Activated CD4-positive, alpha-beta T cell treated with anti-CD3 and anti-CD28 coated beads, Interleukin-2, Interleukin-4, amounts not matched to agents 100 ng/mL and 50 ng/mL, durations not matched to agents 16 hours and 8 hours (primary cell): Measurements from ENCODE around the gene PPP2R2D.

ENCODE experiments used
- DNase-seq: peaks from one replicate; pipeline ENCODE4 v3.0.0-alpha.2; 2020; ENCODE audit warnings: low spot score

PPP2R2D gene

GRCh38 chr10:131900350-131901152 lies at the start of gene PPP2R2D:
PPP2R2D (plus strand) TSS chr10:131901008; CDS start chr10:131901149, 141 bp downstream.
- peak; percentile 95 for DNase-seq

DNA sequence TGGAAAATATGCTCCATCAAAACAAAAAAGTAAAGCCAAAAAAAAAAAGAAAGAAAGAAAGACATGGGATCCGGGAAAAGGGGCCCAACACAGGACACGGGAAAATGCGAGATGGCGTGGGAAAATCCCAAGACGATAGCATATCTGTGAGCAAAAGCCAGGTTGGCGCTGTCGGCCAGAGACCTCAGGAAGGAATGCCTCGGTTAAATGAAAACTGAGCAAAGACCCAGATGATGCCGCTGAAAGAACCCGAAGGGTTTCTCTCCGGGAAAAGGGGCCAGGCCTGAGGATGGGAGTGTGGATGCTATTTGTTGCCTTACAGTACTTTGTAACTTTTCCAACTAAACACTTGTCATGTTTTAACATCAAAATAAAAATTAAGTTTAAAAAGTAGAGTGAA lies 49.5 kb upstream of the PPP2R2D start:
- no peak for DNase-seq

DNA sequence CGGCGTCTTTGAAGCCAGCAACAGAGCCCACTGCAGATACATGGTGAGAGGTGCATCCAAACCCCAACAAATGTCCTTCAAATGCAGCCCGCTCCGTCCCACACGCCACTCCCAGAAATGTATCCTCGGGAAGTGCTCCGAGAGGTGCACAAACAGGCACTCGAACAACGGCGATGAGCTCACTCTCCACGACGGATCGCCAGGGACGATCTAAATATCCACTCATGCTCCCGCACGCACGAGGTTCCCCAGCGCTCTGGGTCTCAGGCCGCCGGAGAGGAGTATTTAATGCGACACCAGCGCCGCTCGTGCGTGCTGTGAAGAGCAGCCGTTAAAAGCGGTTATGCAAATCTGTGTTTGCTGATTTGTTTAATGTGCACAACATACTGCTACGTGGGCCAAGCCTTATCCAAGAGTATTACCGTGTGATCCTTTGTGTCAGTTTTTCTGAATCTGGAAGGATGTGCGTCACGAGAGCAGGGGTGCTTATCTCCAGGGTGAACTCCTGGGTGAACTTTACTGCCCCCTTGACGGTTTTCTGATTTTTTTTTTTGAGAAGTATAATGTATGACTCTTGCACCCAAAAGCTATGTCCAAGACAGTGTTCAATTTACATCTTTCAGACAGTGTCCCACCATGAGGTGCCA lies 48.5 kb upstream of the PPP2R2D start:
- no peak for DNase-seq

GRCh38 chr10:131852823-131853609 lies 47.8 kb upstream of the PPP2R2D start:
- no peak for DNase-seq

DNA sequence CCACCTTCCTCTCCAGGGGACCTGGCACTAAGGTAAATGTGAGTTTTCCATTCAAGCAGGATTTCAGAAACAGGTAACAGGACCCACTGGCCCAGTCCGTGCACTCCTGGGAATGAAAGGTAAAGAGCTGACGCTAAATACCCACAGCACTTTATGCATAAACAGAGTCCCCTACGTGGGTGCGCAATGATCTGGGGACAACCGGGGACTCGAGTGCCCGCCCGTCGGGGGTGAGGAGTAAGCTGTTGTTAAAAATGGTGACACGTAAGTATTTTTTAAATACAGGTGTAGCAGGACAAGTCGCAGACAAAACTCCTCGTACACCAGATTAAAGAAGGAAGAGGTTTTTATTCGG lies 47.2 kb upstream of the PPP2R2D start:
- no peak for DNase-seq

GRCh38 chr10:131854579-131855335 lies 46.1 kb upstream of the PPP2R2D start:
- no peak for DNase-seq

- no peak for DNase-seq
Measured at GRCh38 chr10:131855461-131856401, 45.1 kb upstream of the PPP2R2D start.

DNA sequence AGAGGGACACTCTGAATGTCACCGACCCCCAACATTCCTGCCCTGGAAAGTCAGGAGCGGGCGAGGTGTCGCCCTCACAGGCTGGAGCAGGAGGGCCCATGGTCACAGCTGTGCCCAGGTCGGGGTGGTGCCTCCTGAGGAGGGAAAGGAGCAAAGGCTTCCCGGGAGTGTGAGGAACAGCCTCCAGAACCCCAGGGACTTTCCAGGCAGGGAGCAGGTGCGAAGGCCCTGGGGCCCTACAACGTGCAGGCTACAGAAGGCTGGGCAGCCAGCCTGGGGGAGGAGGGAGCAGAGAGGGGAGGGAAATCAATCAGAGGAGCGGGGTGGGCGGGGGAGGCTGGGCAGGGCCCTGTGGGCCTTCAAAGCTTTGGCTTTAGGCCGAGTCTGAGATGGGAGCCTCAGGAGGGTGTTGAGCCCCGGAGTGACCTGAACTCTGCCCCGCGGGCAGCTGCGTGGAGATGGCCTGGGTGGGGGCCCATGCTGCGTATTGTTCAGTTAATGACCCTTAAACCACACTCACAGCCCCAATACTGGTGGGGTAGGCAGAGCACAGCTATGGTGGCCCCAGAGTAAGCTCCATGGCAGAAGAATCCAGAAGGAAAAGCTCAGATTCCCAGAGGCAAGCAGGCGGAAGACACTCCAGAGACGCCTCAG lies 44.2 kb upstream of the PPP2R2D start:
- no peak for DNase-seq

DNA sequence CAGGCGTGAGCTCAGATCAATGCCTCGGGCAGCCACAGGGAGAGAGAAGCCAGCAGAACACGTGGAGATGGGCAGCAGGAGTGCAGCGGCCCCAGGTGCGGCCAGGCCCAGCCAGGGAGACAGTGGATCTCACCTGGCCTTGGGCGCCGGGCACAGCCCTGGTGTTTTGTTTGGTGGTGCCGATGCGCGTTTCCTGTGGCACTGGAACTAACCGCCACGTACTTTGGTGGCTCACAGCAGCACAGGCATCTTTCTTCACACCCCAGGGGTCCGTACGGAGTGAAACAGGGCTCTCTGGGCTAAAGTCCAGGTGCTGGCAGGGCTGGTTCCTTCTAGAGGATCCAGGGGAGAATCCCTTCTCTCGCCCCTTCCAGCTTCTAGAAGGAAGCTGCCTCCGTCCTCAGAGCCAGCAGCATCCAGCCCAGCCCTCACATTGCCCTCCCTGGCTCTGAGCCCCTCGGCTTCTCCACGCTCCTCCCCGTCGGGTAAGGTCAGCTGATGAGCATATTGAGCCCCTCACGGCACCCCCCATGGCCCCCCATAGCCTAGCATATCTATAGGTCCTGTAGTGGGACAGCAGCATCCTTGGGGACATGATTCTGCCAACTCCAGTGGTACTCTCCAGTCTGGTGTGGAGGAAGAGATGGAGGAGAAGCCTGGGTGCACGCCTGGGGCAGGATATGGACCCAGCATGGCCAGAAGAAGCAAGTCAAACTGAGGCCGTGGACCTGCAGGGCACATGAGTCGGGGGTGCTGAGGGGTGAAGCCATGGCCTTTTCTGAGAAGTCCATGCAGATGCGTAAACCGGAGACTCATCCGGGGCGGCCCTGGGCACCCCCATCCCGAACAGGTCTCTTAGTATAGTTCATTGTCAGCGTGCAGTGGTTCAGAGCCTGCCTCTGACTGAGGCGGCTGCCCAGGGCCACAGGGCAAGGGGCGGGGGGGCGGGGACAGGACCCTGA lies 43.4 kb upstream of the PPP2R2D start:
- no peak for DNase-seq

DNA sequence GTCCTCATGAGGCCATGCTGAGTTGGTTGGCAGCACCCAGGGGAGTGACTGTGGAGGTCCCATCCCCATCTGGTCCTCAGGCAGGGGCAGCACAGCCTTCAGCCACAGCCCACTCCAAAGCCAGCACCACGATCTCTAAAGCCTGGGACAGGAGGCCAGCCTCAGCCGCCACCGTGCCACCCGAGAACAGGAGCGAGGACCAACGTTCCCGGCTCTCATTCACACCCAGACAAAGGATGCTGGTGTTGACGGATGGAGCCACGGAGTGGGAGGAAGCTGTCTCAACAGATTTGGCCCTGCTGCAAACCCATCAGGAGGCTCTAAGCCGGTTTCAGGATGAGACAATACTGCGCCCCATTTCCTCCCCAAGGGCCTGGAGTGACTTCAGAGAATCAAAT lies 42.7 kb upstream of the PPP2R2D start:
- DNase-seq, result no peak

- DNase-seq, result no peak
Measured at GRCh38 chr10:131858583-131859340, 42.0 kb upstream of the PPP2R2D start.

DNA sequence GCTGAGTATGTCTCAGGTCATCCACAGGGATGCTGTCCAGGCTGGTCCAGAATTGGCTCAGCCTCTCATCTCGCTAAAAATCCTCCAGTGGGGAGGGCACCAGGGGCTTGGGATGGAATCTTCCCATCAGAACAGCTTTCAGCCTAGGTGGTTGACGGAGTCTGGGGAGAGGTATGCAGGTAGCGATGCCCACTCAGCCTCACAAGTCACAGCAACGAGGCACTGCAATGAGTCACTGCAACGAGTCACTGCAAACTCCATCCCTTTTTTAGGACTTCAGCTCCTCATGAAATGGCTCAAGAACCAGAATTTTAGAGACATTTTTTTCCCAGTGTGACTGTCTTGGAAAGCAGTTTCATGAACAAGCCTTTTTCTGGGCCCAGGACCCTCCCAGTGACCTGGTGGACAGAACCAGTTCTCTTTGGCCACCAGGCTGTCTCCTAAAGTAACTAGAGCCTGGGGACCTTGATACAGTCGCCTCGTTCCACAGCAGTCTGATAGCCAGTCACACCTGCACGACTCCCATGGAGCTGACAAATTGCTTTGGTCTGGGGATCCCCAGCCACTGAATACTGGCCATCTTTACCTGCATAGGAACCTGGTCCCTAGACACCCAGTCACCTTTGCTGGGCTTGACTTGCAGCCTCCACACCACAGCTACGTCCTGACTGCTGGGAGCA lies 41.3 kb upstream of the PPP2R2D start:
- no peak for DNase-seq

DNA sequence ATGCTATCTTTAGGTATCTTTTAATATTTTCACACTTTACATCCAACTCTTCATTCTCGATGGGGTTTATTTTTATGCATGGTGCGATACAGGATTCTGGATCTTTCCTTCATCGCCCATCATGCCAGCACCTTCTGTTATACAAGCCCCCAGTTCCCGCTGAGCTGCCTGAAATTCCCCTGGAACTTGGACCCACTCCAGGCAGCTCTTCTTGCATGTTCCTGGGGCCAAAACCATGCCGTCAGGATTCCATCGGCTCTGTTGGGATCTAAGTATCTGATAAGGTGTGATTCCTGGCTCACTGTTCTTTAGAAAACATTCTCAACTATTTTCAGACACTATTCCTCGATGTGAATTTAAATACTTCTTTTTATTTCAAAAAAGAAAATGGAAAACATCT lies 40.5 kb upstream of the PPP2R2D start:
- DNase-seq, result no peak

DNA sequence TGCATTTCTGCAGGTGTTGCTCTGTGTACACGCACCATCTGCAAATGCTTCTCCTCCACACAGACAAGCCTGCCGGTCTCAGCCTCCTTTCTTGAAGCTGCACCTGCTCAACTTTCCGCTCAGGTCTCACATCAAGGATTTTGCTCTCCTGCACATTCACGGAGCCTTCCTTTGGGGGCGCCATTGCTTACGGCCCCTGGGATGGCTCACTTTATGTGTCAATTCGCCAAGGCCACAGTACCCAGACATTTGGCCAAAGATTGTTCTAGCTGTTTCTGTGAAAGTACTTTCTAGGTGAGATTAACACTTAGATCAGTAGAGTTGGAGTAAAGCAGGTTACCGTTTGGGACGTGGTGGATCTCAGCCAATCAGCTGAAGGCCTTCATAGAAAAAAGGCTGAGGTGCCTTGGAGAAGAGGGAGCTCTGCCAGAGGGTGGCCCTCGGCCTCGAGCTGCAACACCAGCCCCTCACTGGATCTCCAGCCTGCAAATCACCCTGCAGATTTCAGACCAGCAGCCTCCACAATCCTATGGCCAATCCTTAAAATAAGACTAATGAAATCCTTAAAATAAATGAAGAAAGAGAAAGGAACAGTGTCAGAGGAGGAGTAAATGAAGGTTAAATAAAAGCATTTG lies 39.9 kb upstream of the PPP2R2D start:
- no peak for DNase-seq

DNA sequence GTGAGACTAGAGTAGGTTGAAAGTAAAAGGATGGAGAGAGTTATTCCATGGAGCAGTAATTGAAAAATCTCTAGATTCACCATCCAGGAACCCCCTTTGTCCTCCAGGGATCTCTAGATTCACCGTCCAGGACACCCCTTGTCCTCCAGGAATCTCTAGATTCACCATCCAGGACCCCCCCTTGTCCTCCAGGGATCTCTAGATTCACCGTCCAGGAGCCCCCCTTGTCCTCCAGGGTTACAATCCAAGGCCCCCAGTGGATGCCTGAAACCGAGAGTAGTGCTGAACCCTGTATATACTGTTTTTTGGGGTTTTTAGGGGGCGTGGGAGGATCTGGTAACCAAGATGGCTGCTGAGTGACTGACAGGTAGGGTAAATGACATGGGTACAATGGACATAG lies 38.3 kb upstream of the PPP2R2D start:
- no peak for DNase-seq

- DNase-seq, result no peak
Measured at GRCh38 chr10:131865223-131865917, 35.4 kb upstream of the PPP2R2D start.

GRCh38 chr10:131866673-131867072 lies 34.1 kb upstream of the PPP2R2D start:
- no peak for DNase-seq
